HepG2 (cell line): ENCODE measurements around the gene PPRC1. TPM values are rescaled to one million over a fixed set of nuclear protein-coding genes. Genes with fewer than 3 reads are reported as not detected.

Experiments
- HCFC1 ChIP-seq: fragments of 150-350 bp; IDR thresholded peaks from 2 replicates; pipeline ENCODE4 v1.6.1; 2014; ENCODE audit warnings: low read depth, low read length
- HDAC1 ChIP-seq: sonication (generic); formaldehyde crosslinking; IDR thresholded peaks from 2 replicates; pipeline ENCODE4 v1.5.1; 2020; ENCODE audit warnings: mild to moderate bottlenecking, missing genetic modification reagents
- HNRNPLL ChIP-seq: fragments of 200-400 bp; formaldehyde crosslinking; IDR thresholded peaks from 2 replicates; pipeline ENCODE4 v1.6.1; 2017; ENCODE audit warnings: mild to moderate bottlenecking, low read depth, low read length; ENCODE audit not compliant: poor library complexity, severe bottlenecking
- KDM3A ChIP-seq: IDR thresholded peaks from 2 replicates; pipeline ENCODE4 v1.6.1; 2018; ENCODE audit warnings: low read depth, missing compliant biosample characterization
- NFAT5 ChIP-seq: sonication (generic); formaldehyde crosslinking; IDR thresholded peaks from 2 replicates; pipeline ENCODE4 v1.4.0; 2020; ENCODE audit warnings: missing genetic modification reagents
- NFIB ChIP-seq: sonication (generic); formaldehyde crosslinking; IDR thresholded peaks from 2 replicates; pipeline ENCODE4 v1.9.0; 2021; ENCODE audit warnings: missing genetic modification reagents, mild to moderate bottlenecking, borderline replicate concordance
- RAD21 ChIP-seq: fragments of 450-650 bp; formaldehyde crosslinking; IDR thresholded peaks from 2 replicates; pipeline ENCODE4 v1.5.0; 2020; ENCODE audit warnings: mild to moderate bottlenecking
- TRIM22 ChIP-seq: fragments of 450-650 bp; IDR thresholded peaks from 2 replicates; pipeline ENCODE4 v1.6.1; 2017
- U2AF1 ChIP-seq: fragments of 200-400 bp; formaldehyde crosslinking; optimal IDR thresholded peaks from 2 replicates; pipeline ENCODE3; 2017; ENCODE audit warnings: mild to moderate bottlenecking, low read depth, low read length
- YEATS4 ChIP-seq: sonication (generic); formaldehyde crosslinking; IDR thresholded peaks from 2 replicates; pipeline ENCODE4 v1.4.0; 2020; ENCODE audit warnings: missing genetic modification reagents, borderline replicate concordance
- ZBTB10 ChIP-seq: sonication (generic); formaldehyde crosslinking; IDR thresholded peaks from 2 replicates; pipeline ENCODE4 v1.4.0; 2020; ENCODE audit warnings: missing genetic modification reagents, borderline replicate concordance
- ZFX ChIP-seq: sonication (generic); formaldehyde crosslinking; IDR thresholded peaks from 2 replicates; pipeline ENCODE4 v1.4.0; 2020; ENCODE audit warnings: mild to moderate bottlenecking, low read depth, missing genetic modification reagents, moderate library complexity
- ZGPAT ChIP-seq: IDR thresholded peaks from 2 replicates; pipeline ENCODE4 v1.6.1; 2016; ENCODE audit warnings: mild to moderate bottlenecking
- ZMAT3 ChIP-seq: sonication (generic); formaldehyde crosslinking; conservative IDR thresholded peaks from 2 replicates; pipeline ENCODE4 v1.7.0; 2021; ENCODE audit warnings: missing genetic modification reagents
- ZNF180 ChIP-seq: sonication (generic); formaldehyde crosslinking; IDR thresholded peaks from 2 replicates; pipeline ENCODE4 v1.4.0; 2020; ENCODE audit warnings: low read depth, missing genetic modification reagents, borderline replicate concordance
- ZNF224 ChIP-seq: sonication (generic); formaldehyde crosslinking; IDR thresholded peaks from 2 replicates; pipeline ENCODE4 v1.5.0; 2020; ENCODE audit warnings: mild to moderate bottlenecking, missing genetic modification reagents
- ZNF607 ChIP-seq: sonication (generic); formaldehyde crosslinking; IDR thresholded peaks from 2 replicates; pipeline ENCODE4 v1.5.1; 2020; ENCODE audit warnings: missing genetic modification reagents, mild to moderate bottlenecking, borderline replicate concordance
- ZNF710 ChIP-seq: sonication (generic); formaldehyde crosslinking; IDR thresholded peaks from 2 replicates; pipeline ENCODE4 v1.5.0; 2020; ENCODE audit warnings: mild to moderate bottlenecking, missing genetic modification reagents, borderline replicate concordance
- polyA plus RNA-seq, 8 experiments: library from polyadenylated mRNA; depleted of rRNA in 3 of 8; stranded (reverse) in 7 of 8; unstranded in 1 of 8; fragments of >200 nt; fragmentation: Illumina TruSeq in 4 of 8; extraction: Trizol in 4 of 8; gene quantifications; 2 replicates each; pipeline versions ENCODE4 v1.2.1 to v1.2.3, GENCODE V29; 2011 to 2016; ENCODE audit warnings: low read depth in 4 of 8, missing spikeins in 1 of 8, mixed read lengths in 1 of 8; ENCODE audit not compliant: insufficient read depth in 1 of 8
- total RNA-seq, 5 experiments: library from RNA; depleted of rRNA; stranded (reverse); fragments of >200 nt; fragmentation: Illumina TruSeq; extraction: Trizol; gene quantifications; 2 replicates each; pipeline ENCODE4 v1.2.3, GENCODE V29; 2016; ENCODE audit warnings: low read depth in 1 of 5

Gene PPRC1
- total and polyA plus RNA-seq, 2 of the 13 experiments (the other 11 are each of a cell fraction or from before 2014, with no cell fraction given), result 18.7 to 24.2 TPM

GRCh38 chr10:102152545-102152890 is 19.7 kb downstream of the PPRC1 start (continued):
- TF ChIP-seq ZBTB10 (CRISPR knock-in tag) (no peak), U2AF1 (no peak), NFIB (no peak), KDM3A (CRISPR knock-in tag) (no peak; the same call in 1 of the 2 replicates), HNRNPLL (peak; percentile 42), HCFC1 (no peak), ZFX (CRISPR knock-in tag) (0 out of 2 replicates have a peak, but pooled peaks have one; percentile 45), ZNF224 (CRISPR knock-in tag) (0 out of 2 replicates have a peak, but pooled peaks have one; percentile 24), HDAC1 (CRISPR knock-in tag) (peak; percentile 75), RAD21 (CRISPR knock-in tag) (no peak), ZNF710 (CRISPR knock-in tag) (no peak), ZNF180 (no peak; the same call in 1 of the 2 replicates), ZGPAT (no peak), NFAT5 (CRISPR knock-in tag) (no peak), TRIM22 (no peak), ZMAT3 (CRISPR knock-in tag) (no peak), YEATS4 (CRISPR knock-in tag) (peak; percentile 79), ZNF607 (CRISPR knock-in tag) (no peak)
